Memory B cell (primary cell): ENCODE results near the gene DGKB.

ENCODE experiments used
- ATAC-seq: fragments of 150-1000 bp; cut with Tn5 transposase; 2 replicates; pipeline ENCODE4 v1.10.0; 2021; ENCODE audit warnings: low read depth, mild to moderate bottlenecking, moderate library complexity
- DNase-seq, 2 donors: peaks; one replicate each; pipeline ENCODE4 v3.0.0; 2022; ENCODE audit warnings: low spot score in 2 of 2
- H3K27ac Mint-ChIP-seq: one replicate; pipeline ENCODE4 v1.8.0; 2022; ENCODE audit warnings: mild to moderate bottlenecking, moderate library complexity, mixed read lengths
- H3K27me3 Mint-ChIP-seq: one replicate; pipeline ENCODE4 v1.8.0; 2022; ENCODE audit warnings: mixed read lengths
- H3K36me3 Mint-ChIP-seq: one replicate; pipeline ENCODE4 v1.8.0; 2022; ENCODE audit warnings: mild to moderate bottlenecking, mixed read lengths
- H3K4me1 Mint-ChIP-seq: one replicate; pipeline ENCODE4 v1.8.0; 2022; ENCODE audit warnings: mixed read lengths
- H3K4me3 Mint-ChIP-seq: one replicate; pipeline ENCODE4 v1.8.0; 2022; ENCODE audit warnings: mild to moderate bottlenecking, moderate library complexity, mixed read lengths
- H3K9me3 Mint-ChIP-seq: one replicate; pipeline ENCODE4 v1.8.0; 2022; ENCODE audit warnings: mixed read lengths

Gene DGKB

DNA sequence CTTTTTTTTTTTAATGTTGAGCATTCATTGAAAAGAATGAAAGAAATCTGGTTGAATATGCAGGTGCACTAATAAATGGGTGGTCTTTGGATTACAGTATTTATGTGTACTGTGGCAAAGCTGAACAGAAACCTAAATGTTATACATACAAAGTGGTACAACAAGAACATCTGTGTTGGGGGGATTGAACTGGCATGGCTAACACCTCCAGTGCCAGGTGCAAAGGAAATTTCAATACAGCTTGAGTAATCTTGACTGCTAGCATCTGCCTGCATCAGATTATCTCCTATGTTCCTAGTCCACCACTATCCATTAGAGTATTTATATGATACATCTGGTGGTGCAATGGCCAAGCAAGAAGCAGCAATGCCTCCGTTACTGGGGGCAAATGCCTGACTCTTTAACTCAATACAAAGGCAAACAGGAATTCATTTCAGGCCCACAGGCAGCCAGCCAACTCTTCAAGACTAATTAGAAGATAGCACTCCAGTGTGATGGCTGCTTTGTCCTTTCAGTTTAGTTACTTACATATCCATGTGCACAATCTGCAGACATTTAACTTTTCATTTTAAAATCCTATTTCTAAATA is 692.6 kb downstream of the DGKB start:
- DNase-seq (no peak), ATAC-seq (no peak)
- Mint-ChIP-seq H3K4me1 (no peaks in the 10 kb centered on the region), H3K4me3 (no peak overlapping the region), H3K36me3 (no peaks in the 10 kb centered on the region), H3K9me3 (peaks cover 3% of the 10 kb centered on the region), H3K27me3 (no peaks in the 10 kb centered on the region), H3K27ac (no peak overlapping the region)

DNA sequence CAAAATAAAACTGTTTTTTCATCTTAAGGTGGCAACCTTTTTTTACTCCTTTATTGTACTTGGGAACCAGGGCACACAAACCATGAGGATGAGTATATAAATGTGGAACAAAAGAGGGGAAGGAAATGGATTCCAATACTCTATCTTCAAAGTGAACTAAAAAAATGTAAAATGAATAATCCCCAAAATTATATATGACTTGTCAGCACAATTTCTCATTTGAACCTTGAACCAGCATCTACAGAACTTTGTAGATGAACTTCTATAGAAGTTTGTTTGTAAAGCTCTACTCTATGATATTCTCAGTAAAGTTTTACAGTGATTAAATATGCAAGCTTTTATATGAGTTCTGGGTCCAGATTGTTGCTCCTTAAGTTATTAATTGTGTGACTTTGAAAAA is 694.8 kb downstream of the DGKB start:
- H3K4me1 Mint-ChIP-seq: no peaks in the 10 kb centered on the region
- no peak overlapping the region for H3K27ac Mint-ChIP-seq
- H3K36me3 Mint-ChIP-seq: no peaks in the 10 kb centered on the region

DNA sequence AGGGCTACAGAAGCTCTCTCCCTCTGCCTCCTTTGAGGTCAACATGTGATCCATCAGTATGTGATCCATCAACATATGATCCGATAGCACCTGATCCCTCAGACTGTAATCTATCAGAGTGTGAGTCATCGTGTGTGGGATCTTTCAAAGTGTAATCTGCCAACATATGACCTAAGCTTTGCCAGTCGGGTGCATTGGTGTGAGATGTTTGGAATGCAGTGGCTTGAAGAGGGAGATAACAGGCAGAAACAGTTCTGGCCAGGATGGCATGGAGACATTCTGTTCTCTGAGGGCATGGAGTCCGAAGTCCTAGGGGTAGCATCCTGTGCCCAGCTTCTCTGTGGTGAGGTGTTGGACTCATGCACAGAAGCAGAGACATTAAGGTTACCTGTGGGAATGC is 695.4 kb downstream of the DGKB start:
- Mint-ChIP-seq H3K36me3 (no peaks in the 10 kb centered on the region), H3K4me3 (no peak overlapping the region), H3K9me3 (no peaks in the 10 kb centered on the region), H3K27me3 (no peaks in the 10 kb centered on the region), H3K4me1 (no peaks in the 10 kb centered on the region), H3K27ac (no peak overlapping the region)
- DNase-seq: no peak
- ATAC-seq: no peak

More for the DNA sequence above, 694.8 kb downstream of the DGKB start:
- DNase-seq (no peak), ATAC-seq (no peak)
- H3K9me3 Mint-ChIP-seq: no peaks in the 10 kb centered on the region
- H3K4me3 Mint-ChIP-seq: no peak overlapping the region
- no peaks in the 10 kb centered on the region for H3K27me3 Mint-ChIP-seq

DNA sequence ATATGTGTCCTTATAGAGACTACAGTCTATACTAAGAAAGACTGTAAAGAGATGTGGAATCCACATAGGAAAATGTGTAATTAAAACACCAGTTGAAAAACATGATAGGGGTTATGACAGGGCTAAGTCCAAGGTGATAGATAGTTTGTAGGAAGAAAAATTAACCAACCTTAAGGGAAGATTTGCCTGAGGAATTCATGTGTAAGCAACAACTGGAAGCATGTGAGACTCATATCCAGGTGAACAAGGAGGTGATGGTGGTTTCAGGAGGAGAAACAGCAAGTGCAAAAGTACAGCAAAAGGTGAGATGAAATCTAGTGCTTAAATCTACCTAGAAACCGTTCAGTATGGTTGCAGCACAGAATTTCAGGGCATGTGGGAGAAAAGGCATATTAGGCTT is 696.4 kb downstream of the DGKB start:
- Mint-ChIP-seq H3K36me3 (no peaks in the 10 kb centered on the region), H3K27ac (no peak overlapping the region), H3K4me3 (no peak overlapping the region), H3K27me3 (no peaks in the 10 kb centered on the region), H3K4me1 (no peaks in the 10 kb centered on the region), H3K9me3 (no peaks in the 10 kb centered on the region)
- no peak for ATAC-seq
- no peak for DNase-seq

DNA sequence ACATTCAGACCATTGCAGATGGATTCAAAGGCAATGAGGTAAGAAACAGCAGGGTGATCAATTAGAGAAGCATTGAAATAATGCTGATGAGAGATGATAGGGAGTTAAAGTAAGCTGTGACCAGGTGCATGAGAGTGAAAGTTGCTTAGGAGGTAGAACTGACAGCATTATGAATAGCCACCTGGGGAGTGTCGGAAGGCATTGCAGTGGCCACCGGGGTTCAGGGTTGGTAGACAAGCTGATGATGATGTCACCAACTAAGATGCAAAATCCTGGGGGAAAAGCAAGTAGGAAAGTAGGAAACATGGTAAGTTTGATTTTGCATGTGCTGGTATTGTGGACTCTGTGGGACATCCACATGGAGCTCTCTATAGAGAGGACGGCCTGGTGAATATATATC is 701.2 kb downstream of the DGKB start:
- peaks cover 4% of the 10 kb centered on the region for H3K9me3 Mint-ChIP-seq
- no peak overlapping the region for H3K4me3 Mint-ChIP-seq
- no peaks in the 10 kb centered on the region for H3K4me1 Mint-ChIP-seq
- no peaks in the 10 kb centered on the region for H3K36me3 Mint-ChIP-seq
- ATAC-seq (no peak), DNase-seq (no peak)
- no peaks in the 10 kb centered on the region for H3K27me3 Mint-ChIP-seq
- H3K27ac Mint-ChIP-seq: no peak overlapping the region

DNA sequence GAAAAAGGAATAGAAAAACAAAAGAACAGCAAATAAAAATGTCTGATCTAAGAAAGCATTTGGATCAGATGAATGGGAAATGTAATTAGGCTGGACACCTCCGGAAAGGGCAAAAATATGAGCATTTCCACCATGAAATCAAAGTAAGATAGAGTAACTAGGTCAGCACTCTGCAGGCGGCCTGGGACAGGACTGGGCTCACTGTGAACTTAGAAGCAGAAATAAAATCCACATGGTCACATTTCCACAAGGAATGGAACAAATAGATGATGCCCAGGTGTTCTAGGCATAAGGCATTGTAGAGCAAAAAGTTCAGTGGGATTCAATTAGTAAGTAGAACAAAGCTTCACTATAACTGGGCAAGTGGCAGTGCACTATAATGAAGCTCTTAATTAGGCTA is 703.2 kb downstream of the DGKB start:
- no peaks in the 10 kb centered on the region for H3K4me1 Mint-ChIP-seq
- H3K4me3 Mint-ChIP-seq: no peak overlapping the region
- DNase-seq (no peak), ATAC-seq (no peak)
- no peaks in the 10 kb centered on the region for H3K36me3 Mint-ChIP-seq
- H3K27me3 Mint-ChIP-seq: no peaks in the 10 kb centered on the region
- peaks cover 4% of the 10 kb centered on the region for H3K9me3 Mint-ChIP-seq
- no peak overlapping the region for H3K27ac Mint-ChIP-seq

DNA sequence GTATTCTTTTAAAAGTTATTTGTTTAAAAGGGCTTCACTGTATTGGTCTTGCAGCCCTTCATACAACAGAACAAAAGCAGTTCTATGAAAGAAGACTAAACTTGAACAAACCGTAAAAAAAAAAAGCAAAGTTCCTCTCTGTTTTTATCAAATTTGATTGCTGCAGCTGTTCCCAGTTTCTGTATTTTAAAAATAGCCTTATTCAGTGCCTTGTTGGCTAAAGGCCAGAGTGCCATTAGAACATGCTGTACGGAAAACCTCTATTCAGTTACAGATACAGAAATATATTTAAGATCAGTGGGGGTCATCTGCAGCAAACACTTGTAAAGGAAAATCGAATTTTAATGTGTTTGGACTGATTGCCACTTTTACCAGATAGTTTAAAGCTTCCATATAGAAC is 705.3 kb downstream of the DGKB start:
- H3K9me3 Mint-ChIP-seq: peaks cover 5% of the 10 kb centered on the region
- ATAC-seq (no peak), DNase-seq (no peak)
- no peaks in the 10 kb centered on the region for H3K27me3 Mint-ChIP-seq
- no peak overlapping the region for H3K4me3 Mint-ChIP-seq
- no peak overlapping the region for H3K27ac Mint-ChIP-seq
- no peaks in the 10 kb centered on the region for H3K36me3 Mint-ChIP-seq
- no peaks in the 10 kb centered on the region for H3K4me1 Mint-ChIP-seq

DNA sequence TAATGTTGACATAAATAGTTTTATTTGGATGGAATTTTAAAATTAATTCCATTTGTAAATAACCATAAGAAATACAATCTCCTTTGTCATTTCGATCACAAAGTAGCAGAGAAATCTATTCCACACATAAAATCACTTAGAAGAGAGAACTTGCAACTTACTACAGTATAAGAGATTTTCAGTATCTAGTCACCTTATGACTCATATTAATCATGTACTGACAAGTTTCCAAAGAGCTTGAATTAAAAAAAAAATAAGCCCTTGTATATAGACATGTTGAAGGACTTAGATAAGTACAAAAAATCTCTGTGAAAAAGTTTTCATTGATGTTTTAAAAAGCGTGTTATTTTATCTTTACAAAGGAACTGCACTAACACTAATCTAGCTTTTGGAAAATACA is 706.0 kb downstream of the DGKB start:
- no peaks in the 10 kb centered on the region for H3K36me3 Mint-ChIP-seq
- ATAC-seq (no peak), DNase-seq (no peak)
- H3K4me1 Mint-ChIP-seq: no peaks in the 10 kb centered on the region
- no peaks in the 10 kb centered on the region for H3K27me3 Mint-ChIP-seq
- H3K27ac Mint-ChIP-seq: no peak overlapping the region
- peaks cover 5% of the 10 kb centered on the region for H3K9me3 Mint-ChIP-seq
- no peak overlapping the region for H3K4me3 Mint-ChIP-seq

DNA sequence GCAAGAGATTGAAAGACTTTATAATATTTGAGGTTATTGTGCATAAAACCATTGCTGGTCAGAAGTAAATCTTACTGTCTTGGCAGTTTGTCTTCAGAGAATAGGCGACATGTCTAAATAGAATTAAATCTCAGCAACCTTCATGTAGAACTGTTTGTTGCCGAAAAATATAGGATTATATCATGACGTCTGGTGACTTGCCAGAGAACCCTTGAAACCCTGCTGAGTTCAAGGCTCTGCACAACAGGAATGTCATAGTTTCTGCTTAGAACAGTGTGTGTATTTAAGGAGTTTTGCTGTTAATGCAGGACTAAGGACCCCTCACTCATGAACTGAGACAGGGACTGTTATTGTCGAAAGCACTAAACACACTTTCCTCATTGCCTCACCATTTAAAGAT is 706.7 kb downstream of the DGKB start:
- Mint-ChIP-seq H3K4me1 (no peaks in the 10 kb centered on the region), H3K27me3 (no peaks in the 10 kb centered on the region), H3K27ac (no peak overlapping the region), H3K4me3 (no peak overlapping the region), H3K9me3 (peaks cover 5% of the 10 kb centered on the region), H3K36me3 (no peaks in the 10 kb centered on the region)
- DNase-seq: no peak
- ATAC-seq: no peak

DNA sequence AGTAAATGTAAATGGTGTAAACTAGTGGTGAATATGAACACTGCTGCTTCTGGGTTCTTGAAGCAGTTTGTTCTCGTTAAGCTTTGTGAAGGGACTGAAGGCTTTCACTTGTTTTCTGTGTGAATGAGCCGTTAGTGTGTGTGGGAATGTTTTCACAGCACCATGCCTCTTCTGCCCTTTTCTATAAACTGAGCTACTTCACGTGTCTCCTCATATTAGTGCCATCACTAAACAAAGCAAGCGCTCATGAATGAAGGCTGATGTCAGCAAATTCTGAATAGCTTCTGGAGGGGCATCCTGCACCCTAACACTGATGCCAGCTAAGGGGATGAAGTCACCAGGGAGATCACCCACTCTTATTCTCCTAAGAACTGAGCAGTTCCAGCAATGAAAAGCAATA is 707.5 kb downstream of the DGKB start:
- ATAC-seq (no peak), DNase-seq (no peak)
- Mint-ChIP-seq H3K27me3 (no peaks in the 10 kb centered on the region), H3K9me3 (peaks cover 4% of the 10 kb centered on the region), H3K27ac (no peak overlapping the region), H3K4me1 (no peaks in the 10 kb centered on the region), H3K36me3 (no peaks in the 10 kb centered on the region), H3K4me3 (no peak overlapping the region)

DNA sequence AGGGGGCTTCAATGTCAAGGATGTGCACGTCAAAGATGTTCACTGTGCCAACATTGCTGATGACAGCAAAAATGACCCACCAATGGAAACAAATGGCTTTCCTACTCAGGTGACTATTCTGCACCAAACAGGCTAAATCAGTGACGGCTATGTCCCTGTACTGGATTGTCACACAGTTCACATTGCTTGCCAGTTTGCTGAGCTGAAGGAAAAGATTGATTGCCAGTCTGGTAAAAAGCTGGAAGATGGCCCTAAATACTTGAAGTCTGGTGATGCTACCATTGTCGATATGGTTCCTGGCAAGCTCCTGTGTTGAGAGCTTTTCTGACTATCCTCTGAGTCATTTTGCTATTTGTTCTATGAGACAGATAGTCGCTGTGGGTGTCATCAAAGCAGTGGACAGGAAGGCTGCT is 710.9 kb downstream of the DGKB start:
- peaks cover 6% of the 10 kb centered on the region for H3K9me3 Mint-ChIP-seq
- no peak overlapping the region for H3K4me3 Mint-ChIP-seq
- ATAC-seq: no peak
- DNase-seq: no peak
- no peak overlapping the region for H3K27ac Mint-ChIP-seq
- no peaks in the 10 kb centered on the region for H3K4me1 Mint-ChIP-seq
- no peaks in the 10 kb centered on the region for H3K36me3 Mint-ChIP-seq
- no peaks in the 10 kb centered on the region for H3K27me3 Mint-ChIP-seq

DNA sequence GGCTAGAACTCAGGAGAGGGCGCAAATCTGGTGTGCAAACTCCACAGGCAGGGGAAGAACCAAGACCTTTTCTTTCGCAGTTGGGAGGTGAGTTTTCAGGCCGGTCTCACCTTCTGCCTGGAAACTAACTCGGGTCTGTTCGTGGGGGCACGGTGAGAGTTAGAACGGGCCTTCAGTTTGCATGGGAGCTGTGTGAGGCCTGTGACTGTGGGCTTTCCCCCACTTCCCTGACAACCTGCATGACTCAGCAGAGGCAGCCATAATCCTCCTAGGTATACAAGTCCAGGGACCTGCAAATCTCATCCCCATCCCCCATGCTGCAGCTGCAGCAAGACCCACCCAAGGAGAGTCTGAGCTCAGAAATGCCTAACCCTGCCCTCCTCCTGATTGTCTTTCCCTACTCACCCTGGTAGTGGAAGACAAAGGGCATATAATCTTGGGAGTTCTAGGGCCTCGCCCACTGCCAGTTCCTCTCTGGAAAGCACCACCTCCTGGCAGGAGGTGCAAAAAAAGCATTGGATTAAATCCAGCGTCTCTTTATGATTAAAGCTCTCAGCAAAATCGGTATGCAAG is 718.2 kb downstream of the DGKB start:
- no peaks in the 10 kb centered on the region for H3K36me3 Mint-ChIP-seq
- ATAC-seq: no peak

DNA sequence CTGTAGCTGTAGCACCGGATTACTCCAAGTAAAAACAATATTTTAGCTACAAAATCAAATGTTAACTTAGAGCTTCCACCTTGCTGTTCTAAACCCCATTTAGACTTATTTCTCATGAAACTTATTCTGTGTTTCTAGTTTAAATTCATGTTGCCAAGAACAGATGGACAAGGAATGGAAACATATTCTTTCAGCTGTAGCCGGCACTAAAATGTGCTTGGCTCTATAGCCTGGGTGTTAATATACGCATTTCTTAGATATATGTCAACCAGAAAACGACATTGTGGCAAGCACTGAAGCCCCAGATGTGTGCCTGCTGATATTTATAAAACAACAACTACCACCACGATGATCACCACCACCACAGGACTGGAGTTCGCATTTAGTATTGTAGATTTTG is 722.8 kb downstream of the DGKB start:
- Mint-ChIP-seq H3K9me3 (no peaks in the 10 kb centered on the region), H3K4me1 (no peaks in the 10 kb centered on the region)
- ATAC-seq: no peak

More for the DNA sequence above, 718.2 kb downstream of the DGKB start:
- no peak for DNase-seq
- Mint-ChIP-seq H3K9me3 (peaks cover 7% of the 10 kb centered on the region), H3K4me1 (no peaks in the 10 kb centered on the region), H3K27me3 (no peaks in the 10 kb centered on the region), H3K4me3 (no peak overlapping the region), H3K27ac (no peak overlapping the region)

DNA sequence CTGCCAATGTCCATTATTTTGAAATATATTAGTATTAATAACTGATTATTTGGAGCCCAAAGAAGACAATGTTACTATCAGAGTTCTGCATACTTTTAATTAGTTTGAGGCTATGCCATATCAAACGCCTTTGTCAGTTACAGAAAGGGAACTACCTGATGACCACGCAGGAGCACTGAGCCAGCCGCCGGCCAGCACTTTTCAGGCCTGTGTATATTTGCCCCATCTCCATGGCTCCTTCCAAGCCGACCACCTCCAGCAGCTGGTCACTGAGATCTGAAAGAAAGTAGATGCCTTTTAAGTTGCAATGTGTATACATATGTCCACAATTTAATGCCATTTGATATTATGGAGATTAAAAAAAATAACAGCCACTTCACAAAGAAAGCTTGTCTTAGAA is 724.7 kb downstream of the DGKB start:
- Mint-ChIP-seq H3K36me3 (no peaks in the 10 kb centered on the region), H3K4me1 (no peaks in the 10 kb centered on the region), H3K27me3 (peaks cover 2% of the 10 kb centered on the region), H3K27ac (no peak overlapping the region), H3K4me3 (no peak overlapping the region), H3K9me3 (peaks cover 2% of the 10 kb centered on the region)
- no peak for DNase-seq
- no peak for ATAC-seq

More for the DNA sequence above, 722.8 kb downstream of the DGKB start:
- Mint-ChIP-seq H3K4me3 (no peak overlapping the region), H3K36me3 (no peaks in the 10 kb centered on the region), H3K27ac (no peak overlapping the region), H3K27me3 (no peaks in the 10 kb centered on the region)
- no peak for DNase-seq

DNA sequence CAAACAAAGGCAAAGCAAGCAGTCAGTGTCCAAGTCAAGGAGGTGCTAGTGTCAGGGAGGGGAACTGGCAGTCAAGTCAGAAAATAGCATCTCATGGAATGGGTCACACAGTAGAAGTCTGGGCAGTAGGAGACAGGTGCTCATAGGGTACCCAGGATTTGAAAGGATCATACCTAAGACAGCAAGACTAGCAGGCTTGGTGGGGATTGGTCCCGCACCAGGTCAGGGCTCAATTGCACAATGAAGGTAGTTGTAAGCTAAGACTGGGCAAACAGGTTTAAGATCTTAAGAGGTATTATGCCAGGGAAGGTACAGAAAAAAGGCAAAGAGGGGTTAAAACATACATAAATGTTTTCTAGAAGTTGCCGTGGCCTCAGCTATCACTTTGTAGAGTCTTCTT is 731.7 kb downstream of the DGKB start:
- Mint-ChIP-seq H3K4me1 (no peaks in the 10 kb centered on the region), H3K4me3 (no peak overlapping the region), H3K27me3 (peaks cover 2% of the 10 kb centered on the region), H3K27ac (no peak overlapping the region), H3K9me3 (peaks cover 11% of the 10 kb centered on the region), H3K36me3 (no peaks in the 10 kb centered on the region)
- DNase-seq: no peak
- ATAC-seq: no peak
